Stimulated activated CD8-positive, alpha-beta memory T cell treated with anti-CD3 and anti-CD28 coated beads, Interleukin-4, amount 100 ng/mL, for 24 hours (primary cell): ENCODE measurements around the gene FAM118B.

Source experiments
- DNase-seq: peaks from one replicate; pipeline ENCODE4 v3.0.0-alpha.2; 2020; ENCODE audit warnings: low read depth

The FAM118B gene

GRCh38 chr11:126186708-126187529 lies 24.7 kb upstream of the FAM118B start:
- no peak for DNase-seq

GRCh38 chr11:126188332-126189108 lies 23.1 kb upstream of the FAM118B start:
- DNase-seq, result no peak

GRCh38 chr11:126189109-126189929 lies 22.3 kb upstream of the FAM118B start:
- no peak for DNase-seq

- no peak for DNase-seq
Observed at GRCh38 chr11:126190792-126191191, 20.8 kb upstream of the FAM118B start.

- no peak for DNase-seq
Observed at GRCh38 chr11:126191379-126192073, 20.1 kb upstream of the FAM118B start.

- DNase-seq, result no peak
Observed at GRCh38 chr11:126192361-126192760, 19.2 kb upstream of the FAM118B start.

- no peak for DNase-seq
Observed at GRCh38 chr11:126193038-126193478, 18.5 kb upstream of the FAM118B start.

- DNase-seq, result no peak
Observed at GRCh38 chr11:126194121-126194543, 17.4 kb upstream of the FAM118B start.

- DNase-seq, result no peak
Observed at GRCh38 chr11:126195119-126195518, 16.5 kb upstream of the FAM118B start.

GRCh38 chr11:126197277-126197939 lies 14.2 kb upstream of the FAM118B start:
- DNase-seq, result no peak

GRCh38 chr11:126198648-126199047 lies 12.9 kb upstream of the FAM118B start:
- no peak for DNase-seq

GRCh38 chr11:126202646-126203359 lies 8.8 kb upstream of the FAM118B start:
- no peak for DNase-seq

GRCh38 chr11:126205359-126205758 lies 6.2 kb upstream of the FAM118B start:
- DNase-seq, result no peak

GRCh38 chr11:126207896-126208295 lies 3.7 kb upstream of the FAM118B start:
- DNase-seq, result no peak

- no peak for DNase-seq
Observed at GRCh38 chr11:126210871-126211235, 729 bp upstream of the FAM118B start.

- no peak for DNase-seq
Observed at GRCh38 chr11:126212089-126212660, 593 bp downstream of the FAM118B start.

GRCh38 chr11:126214441-126214840 lies 2.9 kb downstream of the FAM118B start:
- no peak for DNase-seq

GRCh38 chr11:126214841-126215240 lies 3.3 kb downstream of the FAM118B start:
- no peak for DNase-seq

- DNase-seq, result no peak
Observed at GRCh38 chr11:126216526-126217305, 5.1 kb downstream of the FAM118B start.
